Measurements from ENCODE around the gene ZNF597.
"Not testable (repeated sequence)": the region's sequence is repeated elsewhere in the genome, so short reads cannot be mapped to it uniquely, and the experiment has no call there.

The ZNF597 gene

GRCh38 chr16:3474870-3475269 is 31.6 kb upstream of the ZNF597 start:
- DNase-seq, result not testable (repeated sequence)

- no peak for DNase-seq
Observed at GRCh38 chr16:3474136-3474779, 31.0 kb upstream of the ZNF597 start.

- not testable (repeated sequence) for DNase-seq
Observed at GRCh38 chr16:3473596-3473943, 30.3 kb upstream of the ZNF597 start.

GRCh38 chr16:3472878-3473595 is 29.7 kb upstream of the ZNF597 start:
- DNase-seq, result no peak

- no peak for DNase-seq
Observed at GRCh38 chr16:3471518-3472176, 28.3 kb upstream of the ZNF597 start.

GRCh38 chr16:3470723-3471122 is 27.4 kb upstream of the ZNF597 start:
- no peak for DNase-seq

GRCh38 chr16:3469736-3470135 is 26.4 kb upstream of the ZNF597 start:
- no peak for DNase-seq

- no peak for DNase-seq
Observed at GRCh38 chr16:3468501-3468900, 25.2 kb upstream of the ZNF597 start.

- DNase-seq, result no peak
Observed at GRCh38 chr16:3467921-3468320, 24.6 kb upstream of the ZNF597 start.

GRCh38 chr16:3467182-3467581 is 23.9 kb upstream of the ZNF597 start:
- no peak for DNase-seq

GRCh38 chr16:3465911-3466584 is 22.7 kb upstream of the ZNF597 start:
- DNase-seq, result no peak

GRCh38 chr16:3465301-3465700 is 22.0 kb upstream of the ZNF597 start:
- DNase-seq, result no peak

- no peak for DNase-seq
Observed at GRCh38 chr16:3461151-3461550, 17.8 kb upstream of the ZNF597 start.

- DNase-seq, result no peak
Observed at GRCh38 chr16:3460585-3460984, 17.3 kb upstream of the ZNF597 start.

- DNase-seq, result no peak
Observed at GRCh38 chr16:3460121-3460520, 16.8 kb upstream of the ZNF597 start.

GRCh38 chr16:3459401-3460090 is 16.2 kb upstream of the ZNF597 start:
- DNase-seq, result no peak

- DNase-seq, result no peak
Observed at GRCh38 chr16:3458852-3459361, 15.6 kb upstream of the ZNF597 start.

GRCh38 chr16:3458278-3458851 is 15.1 kb upstream of the ZNF597 start:
- no peak for DNase-seq

- DNase-seq, result peak; percentile 73
Observed at GRCh38 chr16:3457434-3458252, 14.3 kb upstream of the ZNF597 start.

GRCh38 chr16:3454631-3455147 is 11.4 kb upstream of the ZNF597 start:
- no peak for DNase-seq

- no peak for DNase-seq
Observed at GRCh38 chr16:3454093-3454492, 10.8 kb upstream of the ZNF597 start.
